HG02678 (cell line): Measurements from ENCODE around the gene ITGB4.

Source experiments
- ATAC-seq: cut with Tn5 transposase; IDR thresholded peaks from one replicate; pipeline ENCODE4 v1.9.1; 2021; ENCODE audit warnings: mild to moderate bottlenecking, moderate library complexity; ENCODE audit not compliant: unreplicated experiment

ITGB4 gene

GRCh38 chr17:75783069-75783783 is 62.0 kb downstream of the ITGB4 start:
- no peak for ATAC-seq

DNA sequence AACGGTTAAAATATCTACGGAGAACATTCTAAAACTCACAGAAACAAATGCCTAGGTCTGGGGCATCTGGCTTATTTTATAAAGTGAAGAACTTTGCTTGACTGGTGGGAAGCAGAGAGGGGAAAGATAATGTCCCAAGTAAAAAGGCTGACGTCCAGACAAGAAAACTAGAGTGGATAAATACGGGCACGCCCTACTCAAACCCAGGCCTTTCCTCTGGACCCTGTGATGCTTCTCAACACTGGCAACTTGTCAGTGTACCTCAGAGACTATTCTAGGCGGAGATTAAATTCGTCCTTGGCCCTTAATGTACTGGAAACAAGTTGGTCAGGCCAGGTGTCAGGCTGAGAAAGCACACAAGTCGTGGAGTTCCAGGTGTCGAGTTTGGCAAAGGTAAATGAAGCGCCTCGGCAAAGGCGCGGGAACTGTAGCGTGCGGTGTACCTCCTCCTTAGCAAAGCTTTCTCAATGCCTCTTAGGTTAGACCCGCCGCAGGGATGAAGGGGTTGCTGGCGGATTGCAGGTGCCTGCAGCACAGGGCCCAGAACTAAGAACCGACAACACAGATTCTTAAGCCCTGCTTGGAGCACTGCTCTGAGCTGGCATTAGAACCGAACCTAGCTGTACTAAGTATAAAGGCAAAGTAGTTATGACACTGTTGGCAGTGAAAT is 62.7 kb downstream of the ITGB4 start:
- peak; percentile 0 for ATAC-seq

DNA sequence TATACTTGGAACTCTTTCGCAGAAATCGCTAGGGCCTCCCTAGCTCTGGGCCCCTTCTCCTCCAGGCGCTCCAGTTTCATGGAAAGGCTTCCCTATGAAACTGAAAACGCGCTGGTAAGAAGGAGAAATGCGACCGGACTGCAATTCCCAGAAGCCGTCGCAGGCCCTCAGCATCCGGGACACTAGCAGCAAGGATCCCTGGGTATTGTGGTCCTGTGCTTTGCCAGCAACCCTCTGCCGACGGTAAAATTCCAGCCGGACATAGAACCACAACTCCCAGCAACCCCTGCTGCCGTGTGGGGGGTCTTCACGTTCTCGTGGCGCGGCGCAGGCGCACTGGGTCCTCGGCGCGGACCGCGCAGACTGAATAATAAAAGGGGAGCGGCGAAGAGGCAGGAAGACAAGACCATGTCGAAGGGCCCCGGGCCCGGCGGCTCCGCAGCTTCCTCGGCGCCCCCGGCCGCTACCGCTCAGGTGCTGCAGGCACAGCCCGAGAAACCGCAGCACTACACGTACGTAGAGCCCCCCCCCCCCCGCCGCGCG is 63.3 kb downstream of the ITGB4 start, which contains the start of gene UNK:
Gene UNK (plus strand): TSS at position 334 of the 543 bp plus-strand sequence. CDS start 75 bp downstream, at position 409.
- peak; percentile 68 for ATAC-seq

DNA sequence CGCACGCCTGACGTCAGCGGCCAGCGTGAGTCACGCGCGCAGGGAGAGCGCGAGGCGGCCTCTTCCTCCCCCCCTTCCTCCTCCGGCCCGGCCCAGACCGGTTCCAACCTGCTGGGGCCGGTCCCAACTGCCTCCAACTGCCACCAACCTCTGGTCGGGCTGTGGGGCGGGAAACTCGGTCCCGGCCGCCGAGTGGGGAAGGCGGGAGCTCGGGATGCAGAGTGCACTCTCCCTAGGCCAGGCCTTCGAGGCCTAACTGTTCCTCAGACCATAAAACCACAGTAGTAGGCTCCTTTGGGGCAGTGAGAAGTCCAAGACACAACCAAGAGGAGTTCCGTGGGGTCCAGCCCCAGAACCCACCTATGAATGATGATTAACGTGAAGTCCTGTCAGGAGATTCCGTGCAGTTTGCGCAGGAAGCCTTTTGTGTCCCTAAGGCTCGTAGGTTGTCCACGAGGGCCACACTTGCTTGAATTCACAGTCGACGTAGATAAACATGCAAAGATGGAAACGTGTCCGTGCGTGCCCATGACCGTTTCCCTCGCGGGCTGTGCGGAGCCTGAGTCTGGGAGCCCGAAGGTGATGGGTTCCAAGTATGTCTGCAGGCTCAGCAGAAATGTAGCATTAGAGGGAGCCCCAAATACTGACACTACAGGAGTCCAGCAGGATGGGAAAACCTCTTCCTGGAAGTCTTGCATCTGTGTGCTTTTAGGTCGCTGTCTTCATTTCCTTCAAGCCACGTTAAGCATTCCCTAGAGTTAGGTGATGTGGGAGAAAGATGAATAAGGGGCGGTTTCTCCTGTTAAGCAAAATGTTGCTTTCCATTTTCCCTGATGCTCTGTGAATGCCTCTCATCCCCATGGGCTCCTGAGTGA is 64.0 kb downstream of the ITGB4 start:
- peak; percentile 64 for ATAC-seq

DNA sequence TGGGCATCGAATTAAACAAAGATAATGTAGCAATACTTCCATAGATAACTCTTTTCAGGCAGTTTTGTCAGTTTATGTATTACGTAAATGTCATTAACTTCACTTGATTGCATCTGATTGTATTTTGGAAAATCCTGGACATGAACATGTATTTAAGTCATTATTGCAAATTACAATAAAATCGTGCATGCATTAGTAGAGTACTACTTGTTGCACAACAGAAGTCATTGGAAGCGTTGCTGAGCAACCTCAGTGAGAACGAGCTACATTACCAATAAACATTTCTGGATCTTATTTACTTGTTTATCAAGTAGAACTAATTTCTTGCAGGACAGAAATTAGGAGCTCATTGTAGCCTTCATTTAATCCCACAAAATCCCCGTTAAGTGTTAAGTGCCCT is 70.0 kb downstream of the ITGB4 start:
- ATAC-seq, result no peak

DNA sequence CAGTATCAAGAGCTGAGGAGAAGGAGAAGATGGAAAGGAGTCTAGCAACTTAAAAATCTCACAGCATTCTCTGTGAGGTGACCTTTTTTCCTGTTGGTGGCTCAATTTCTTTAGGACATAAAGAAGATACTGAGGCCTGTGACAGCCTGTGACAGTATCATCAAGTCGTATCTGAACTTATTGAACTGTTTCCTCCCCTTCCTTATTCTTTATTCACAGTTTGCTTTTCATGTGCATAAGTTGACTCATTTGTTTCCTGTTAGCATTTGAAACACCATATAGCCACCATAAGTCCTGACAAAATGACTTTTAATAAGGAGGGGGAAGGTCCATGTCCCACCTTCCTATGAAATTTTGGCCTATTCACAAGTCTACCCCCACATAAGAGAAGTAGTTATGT is 72.2 kb downstream of the ITGB4 start:
- ATAC-seq, result no peak

DNA sequence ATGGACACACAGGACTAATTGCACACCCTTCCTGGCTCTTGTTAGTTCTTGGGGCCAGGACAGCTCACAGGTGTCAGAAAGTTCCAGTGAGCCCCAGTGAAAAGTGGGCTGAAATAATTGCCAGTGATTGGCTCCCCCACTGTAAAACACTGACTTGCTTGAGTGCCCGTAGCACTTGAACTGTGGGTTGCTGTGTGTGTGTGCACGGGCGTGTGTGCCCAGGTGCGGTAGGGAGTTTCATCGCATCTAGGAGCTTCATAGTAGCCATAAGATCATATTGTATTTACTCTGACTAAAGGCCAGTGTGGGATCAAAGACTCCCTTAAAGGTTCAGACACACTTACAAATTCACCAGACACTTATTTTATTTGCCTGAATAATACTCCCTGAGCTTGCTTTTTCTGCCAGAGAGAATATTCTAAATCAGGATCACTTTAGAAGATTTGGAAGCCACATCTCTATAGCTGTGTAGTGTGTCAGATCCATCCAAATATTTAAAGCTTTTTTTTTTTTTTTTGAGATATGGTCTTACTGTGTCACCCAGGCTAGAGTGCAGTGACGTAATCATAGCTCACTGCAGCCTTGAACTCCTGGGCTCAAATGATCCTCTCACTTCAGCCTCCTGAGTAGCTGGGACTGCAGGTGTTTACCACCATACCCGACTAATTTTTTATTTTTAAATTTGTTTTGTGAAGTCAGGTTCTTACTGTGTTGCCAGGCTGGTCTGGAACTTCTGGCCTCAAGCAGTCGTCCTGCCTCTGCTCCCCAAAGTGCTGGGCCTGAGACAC is 74.8 kb downstream of the ITGB4 start:
- no peak for ATAC-seq

GRCh38 chr17:75799402-75799801 is 78.1 kb downstream of the ITGB4 start:
- ATAC-seq, result no peak

GRCh38 chr17:75803883-75804282 is 82.6 kb downstream of the ITGB4 start:
- ATAC-seq, result no peak

- no peak for ATAC-seq
Measured at GRCh38 chr17:75806822-75807500, 85.7 kb downstream of the ITGB4 start.
